Smooth muscle cell (in vitro differentiated cells): ENCODE results near the gene EIF4EBP3. TPM values are rescaled to one million over a fixed set of nuclear protein-coding genes. Genes with fewer than 3 reads are reported as not detected.

Experiments
- DNase-seq: peaks from one replicate; lab custom pipeline; 2025; ENCODE audit not compliant: unreplicated experiment; lab: John Stamatoyannopoulos, UW
- H2AFZ ChIP-seq: fragments of 200-600 bp; sonication (generic); 2 replicates; pipeline ENCODE4 v1.6.0; 2016; ENCODE audit warnings: antibody characterized with exemption, low read depth, mild to moderate bottlenecking
- H3F3A ChIP-seq: fragments of 200-600 bp; sonication (generic); 2 replicates; pipeline ENCODE4 v1.6.0; 2017; ENCODE audit warnings: antibody characterized with exemption, low read depth
- H3K27ac ChIP-seq: fragments of 200-600 bp; sonication (generic); 2 replicates; pipeline ENCODE4 v1.5.1; 2016; ENCODE audit warnings: low read depth, mild to moderate bottlenecking
- H3K27me3 ChIP-seq: fragments of 200-600 bp; sonication (generic); 2 replicates; pipeline ENCODE4 v1.6.1; 2016; ENCODE audit warnings: low read depth, mild to moderate bottlenecking
- H3K36me3 ChIP-seq: fragments of 200-600 bp; sonication (generic); 2 replicates; pipeline ENCODE4 v1.5.1; 2016; ENCODE audit warnings: low read depth
- H3K4me1 ChIP-seq: fragments of 200-600 bp; sonication (generic); 2 replicates; pipeline ENCODE4 v1.5.1; 2016; ENCODE audit warnings: low read depth
- H3K4me2 ChIP-seq: fragments of 200-600 bp; sonication (generic); 2 replicates; pipeline ENCODE4 v1.6.0; 2016; ENCODE audit warnings: mild to moderate bottlenecking
- H3K4me3 ChIP-seq: fragments of 200-600 bp; sonication (generic); 2 replicates; pipeline ENCODE4 v1.5.1; 2016; ENCODE audit warnings: mild to moderate bottlenecking
- H3K79me2 ChIP-seq: fragments of 200-600 bp; sonication (generic); 2 replicates; pipeline ENCODE4 v1.6.0; 2016; ENCODE audit warnings: low read depth, mild to moderate bottlenecking
- H3K9ac ChIP-seq: fragments of 200-600 bp; sonication (generic); 2 replicates; pipeline ENCODE4 v1.6.0; 2016; ENCODE audit warnings: low read depth
- H3K9me3 ChIP-seq: fragments of 200-600 bp; sonication (generic); replicated peaks from 2 replicates; pipeline ENCODE4 v1.5.1; 2016; ENCODE audit warnings: low read depth
- H4K20me1 ChIP-seq: fragments of 200-600 bp; sonication (generic); 2 replicates; pipeline ENCODE4 v1.6.0; 2016; ENCODE audit warnings: low read depth
- CTCF ChIP-seq: fragments of 200-600 bp; sonication (generic); IDR thresholded peaks from 2 replicates; pipeline ENCODE4 v1.5.1; 2017; ENCODE audit warnings: borderline replicate concordance, mild to moderate bottlenecking, antibody characterized with exemption; ENCODE audit not compliant: insufficient read depth, poor library complexity, severe bottlenecking
- WGBS: methylation state at CpG from one replicate; pipeline ENCODE4 v1.1.7; 2016; ENCODE audit warnings: low lambda C conversion rate; 5-methylcytosine and 5-hydroxymethylcytosine counted together
- microRNA-seq: library from miRNA; unstranded; fragments of <30 nt; microRNA quantifications from one replicate; pipeline ENCODE4, GENCODE V29; 2016; ENCODE audit warnings: borderline number of aligned reads
- polyA plus RNA-seq: library from polyadenylated mRNA; unstranded; fragments of >200 nt; fragmentation: Nextera tagmentation; extraction: Ambion mirVana; gene quantifications from 2 replicates; pipeline ENCODE4 v1.2.1, GENCODE V29; 2016
- small RNA-seq: library from RNA; depleted of rRNA; stranded (forward); fragments of <200 nt; gene quantifications from one replicate; pipeline ENCODE3, GENCODE V24; 2014
- total RNA-seq: library from RNA; depleted of rRNA; stranded (reverse); fragments of >200 nt; gene quantifications from 2 replicates; pipeline ENCODE4 v1.2.3, GENCODE V29; 2014

Gene EIF4EBP3
- total and polyA plus RNA-seq, 2 experiments from 2014 or later, result 3.4 TPM; not detected in 1

- Histone ChIP-seq H3F3A (peaks cover 5% of the 10 kb centered on the region), H3K27me3 (no peaks in the 10 kb centered on the region), H2AFZ (no peak overlapping the region), H3K4me2 (no peak overlapping the region), H3K9me3 (no peaks in the 10 kb centered on the region), H3K79me2 (no peaks in the 10 kb centered on the region), H3K4me3 (no peak overlapping the region), H3K27ac (no peak overlapping the region), H3K4me1 (no peaks in the 10 kb centered on the region), H3K9ac (no peak overlapping the region), H3K36me3 (no peaks in the 10 kb centered on the region), H4K20me1 (no peaks in the 10 kb centered on the region)
- WGBS, result 89% methylated on average over 5 of the region's 5 CpGs
- no peak for TF ChIP-seq CTCF
- DNase-seq, result no peak
These were observed 48.3 kb downstream of the EIF4EBP3 start for GRCh38 chr5:140595538-140596300.

GRCh38 chr5:140596321-140596741 lies 48.9 kb downstream of the EIF4EBP3 start:
- Histone ChIP-seq H3K4me3 (no peak overlapping the region), H3F3A (peaks cover 5% of the 10 kb centered on the region), H3K9ac (no peak overlapping the region), H3K4me2 (no peak overlapping the region), H3K27ac (no peak overlapping the region), H3K9me3 (no peaks in the 10 kb centered on the region), H4K20me1 (no peaks in the 10 kb centered on the region), H3K4me1 (no peaks in the 10 kb centered on the region), H2AFZ (no peak overlapping the region), H3K79me2 (no peaks in the 10 kb centered on the region), H3K27me3 (no peaks in the 10 kb centered on the region), H3K36me3 (no peaks in the 10 kb centered on the region)
- TF ChIP-seq CTCF, result no peak
- 84% methylated on average over 1 of the region's 1 CpG for WGBS
- DNase-seq, result no peak

- TF ChIP-seq CTCF, result no peak
- H3K4me1 ChIP-seq, result no peaks in the 10 kb centered on the region
- H3K4me2 ChIP-seq, result no peak overlapping the region
- H3K79me2 ChIP-seq, result no peaks in the 10 kb centered on the region
- H3K27ac ChIP-seq, result no peak overlapping the region
- 70% methylated on average over 2 of the region's 2 CpGs for WGBS
- no peaks in the 10 kb centered on the region for H3K27me3 ChIP-seq
- no peak overlapping the region for H3K9ac ChIP-seq
- H2AFZ ChIP-seq, result no peak overlapping the region
- H3K4me3 ChIP-seq, result no peak overlapping the region
- no peaks in the 10 kb centered on the region for H3K9me3 ChIP-seq
- no peak for DNase-seq
- no peaks in the 10 kb centered on the region for H3F3A ChIP-seq
- no peaks in the 10 kb centered on the region for H4K20me1 ChIP-seq
- no peaks in the 10 kb centered on the region for H3K36me3 ChIP-seq
These were observed 51.4 kb downstream of the EIF4EBP3 start for GRCh38 chr5:140598836-140599235.

Small RNA genes lying within 50 kb of the gene (microRNA-seq; reads per million reads assigned to microRNA genes)
- gene MIR6831, result not detected

Small RNA genes lying within 50 kb of the gene (small RNA-seq; reads per million reads assigned to genes)
- not detected for gene RF00279
- not detected for gene RF00443

Other genes starting within 250 kb of the EIF4EBP3 start
- 140 and 154 TPM in 2 replicates for gene PFDN1, start 244.6 kb upstream of the EIF4EBP3 start, total RNA-seq
- 145 and 159 TPM in 2 replicates for gene PFDN1, start 244.6 kb upstream of the EIF4EBP3 start, polyA plus RNA-seq
- 36.7 and 46.0 TPM in 2 replicates for gene HBEGF, start 201.1 kb upstream of the EIF4EBP3 start, total RNA-seq
- 33.8 and 37.1 TPM in 2 replicates for gene HBEGF, start 201.1 kb upstream of the EIF4EBP3 start, polyA plus RNA-seq
- not detected in 2 replicates for gene SLC4A9, start 187.5 kb upstream of the EIF4EBP3 start, total RNA-seq
- gene SLC4A9, start 187.5 kb upstream of the EIF4EBP3 start, polyA plus RNA-seq, result not detected in 2 replicates
- 45.7 and 56.1 TPM in 2 replicates for gene ANKHD1, start 145.8 kb upstream of the EIF4EBP3 start, total RNA-seq
- gene ANKHD1, start 145.8 kb upstream of the EIF4EBP3 start, polyA plus RNA-seq, result 37.9 and 50.0 TPM in 2 replicates
- 44.6 and 61.4 TPM in 2 replicates for gene SRA1, start 9.8 kb downstream of the EIF4EBP3 start, total RNA-seq
- 144 and 146 TPM in 2 replicates for gene SRA1, start 9.8 kb downstream of the EIF4EBP3 start, polyA plus RNA-seq
- 11.5 and 19.0 TPM in 2 replicates for gene APBB3, start 16.9 kb downstream of the EIF4EBP3 start, total RNA-seq
- gene APBB3, start 16.9 kb downstream of the EIF4EBP3 start, polyA plus RNA-seq, result 18.8 and 28.3 TPM in 2 replicates
- gene SLC35A4, start 17.2 kb downstream of the EIF4EBP3 start, total RNA-seq, result 38.1 and 42.7 TPM in 2 replicates
- 75.4 and 82.9 TPM in 2 replicates for gene SLC35A4, start 17.2 kb downstream of the EIF4EBP3 start, polyA plus RNA-seq
- 0.54 TPM in 1 of 2 replicates, not detected in the other for gene CD14, start 85.5 kb downstream of the EIF4EBP3 start, total RNA-seq
- 0.09 and 0.69 TPM in 2 replicates for gene CD14, start 85.5 kb downstream of the EIF4EBP3 start, polyA plus RNA-seq
- gene TMCO6, start 91.8 kb downstream of the EIF4EBP3 start, total RNA-seq, result 3.3 and 11.4 TPM in 2 replicates
- 4.4 and 5.9 TPM in 2 replicates for gene TMCO6, start 91.8 kb downstream of the EIF4EBP3 start, polyA plus RNA-seq
- 24.3 and 63.0 TPM in 2 replicates for gene NDUFA2, start 100.0 kb downstream of the EIF4EBP3 start, total RNA-seq
- 120 and 126 TPM in 2 replicates for gene NDUFA2, start 100.0 kb downstream of the EIF4EBP3 start, polyA plus RNA-seq
- gene IK, start 100.2 kb downstream of the EIF4EBP3 start, total RNA-seq, result 85.1 and 87.5 TPM in 2 replicates
- 77.6 and 79.3 TPM in 2 replicates for gene IK, start 100.2 kb downstream of the EIF4EBP3 start, polyA plus RNA-seq
- gene WDR55, start 117.2 kb downstream of the EIF4EBP3 start, total RNA-seq, result 11.2 and 14.2 TPM in 2 replicates
- 20.6 and 23.6 TPM in 2 replicates for gene WDR55, start 117.2 kb downstream of the EIF4EBP3 start, polyA plus RNA-seq
- 0.27 and 2.2 TPM in 2 replicates for gene DND1, start 125.9 kb downstream of the EIF4EBP3 start, total RNA-seq
- gene DND1, start 125.9 kb downstream of the EIF4EBP3 start, polyA plus RNA-seq, result 0.31 and 0.64 TPM in 2 replicates
- gene HARS1, start 143.7 kb downstream of the EIF4EBP3 start, total RNA-seq, result 29.4 and 54.5 TPM in 2 replicates
- gene HARS1, start 143.7 kb downstream of the EIF4EBP3 start, polyA plus RNA-seq, result 72.1 and 83.8 TPM in 2 replicates
- gene HARS2, start 143.8 kb downstream of the EIF4EBP3 start, total RNA-seq, result 15.3 and 19.3 TPM in 2 replicates
- 24.3 and 25.7 TPM in 2 replicates for gene HARS2, start 143.8 kb downstream of the EIF4EBP3 start, polyA plus RNA-seq
- 32.9 and 39.7 TPM in 2 replicates for gene ZMAT2, start 152.8 kb downstream of the EIF4EBP3 start, total RNA-seq
- gene ZMAT2, start 152.8 kb downstream of the EIF4EBP3 start, polyA plus RNA-seq, result 34.6 and 37.2 TPM in 2 replicates
- 0.04 TPM in 1 of 2 replicates, not detected in the other for gene PCDHA1, start 238.5 kb downstream of the EIF4EBP3 start, total RNA-seq
- not detected in 2 replicates for gene PCDHA1, start 238.5 kb downstream of the EIF4EBP3 start, polyA plus RNA-seq
- 3.0 and 4.7 TPM in 2 replicates for gene PCDHA2, start 247.2 kb downstream of the EIF4EBP3 start, total RNA-seq
- 2.5 and 2.7 TPM in 2 replicates for gene PCDHA2, start 247.2 kb downstream of the EIF4EBP3 start, polyA plus RNA-seq